SK-N-SH (cell line): ENCODE measurements around the gene TRPC4. TPM values are rescaled to one million over a fixed set of nuclear protein-coding genes. Genes with fewer than 3 reads are reported as not detected.

Experiments used
- CTCF ChIA-PET: fragments of 300-600, 350-600 bp; formaldehyde crosslinking; extraction: SDS; loops from one replicate; lab custom pipeline; 2021; lab: Yijun Ruan, JAX
- POLR2A ChIA-PET: fragments of 350-600 bp; sonication (Branson Sonifier 250); formaldehyde crosslinking; extraction: SDS; loops from one replicate; lab custom pipeline; 2020; ENCODE audit warnings: antibody characterized with exemption, inconsistent platforms; lab: Yijun Ruan, JAX
- DNase-seq: peaks from one replicate; pipeline ENCODE4 v3.0.0; 2012
- H2AFZ ChIP-seq: fragments of 200-600 bp; sonication (generic); 2 replicates; pipeline ENCODE4 v1.8.1; 2016; ENCODE audit warnings: antibody characterized with exemption, mild to moderate bottlenecking, low read depth
- H3F3A ChIP-seq: fragments of 200-600 bp; sonication (generic); replicated peaks from 2 replicates; pipeline ENCODE3; 2016; ENCODE audit warnings: antibody characterized with exemption, mild to moderate bottlenecking; ENCODE audit not compliant: insufficient read depth
- H3K27ac ChIP-seq, 2 experiments: fragments of 200-500 bp in 1 of 2; fragments of 200-600 bp in 1 of 2; sonication (Bioruptor generic) in 1 of 2; sonication (generic), shearing (Covaris generic) in 1 of 2; 2 replicates each; pipeline versions ENCODE4 v1.5.1 to v1.6.1; 2014 to 2016; ENCODE audit warnings: low read depth in 2 of 2, inconsistent platforms in 1 of 2, low read length in 1 of 2, mild to moderate bottlenecking in 1 of 2, mixed read lengths in 1 of 2
- H3K27me3 ChIP-seq: fragments of 200-600 bp; sonication (generic), shearing (Covaris generic); 2 replicates; pipeline ENCODE4 v1.6.1; 2016; ENCODE audit warnings: mixed run types; ENCODE audit not compliant: insufficient read depth
- H3K36me3 ChIP-seq, 2 experiments: fragments of 200-500 bp in 1 of 2; fragments of 200-600 bp in 1 of 2; sonication (Bioruptor generic) in 1 of 2; sonication (generic) in 1 of 2; replicated peaks in 1 of 2; 2 replicates each; pipeline versions ENCODE3 to v1.5.1; 2014 to 2016; ENCODE audit warnings: low read length in 1 of 2, mild to moderate bottlenecking in 1 of 2; ENCODE audit not compliant: insufficient read depth in 2 of 2, control insufficient read depth in 1 of 2
- H3K4me1 ChIP-seq, 2 experiments: fragments of 200-500 bp in 1 of 2; fragments of 200-600 bp in 1 of 2; sonication (Bioruptor generic) in 1 of 2; sonication (generic), shearing (Covaris generic) in 1 of 2; 2 replicates each; pipeline versions ENCODE4 v1.5.1 to v1.6.1; 2014 to 2016; ENCODE audit warnings: low read depth in 1 of 2, low read length in 1 of 2, mixed run types in 1 of 2; ENCODE audit not compliant: insufficient read depth in 2 of 2, control insufficient read depth in 1 of 2
- H3K4me2 ChIP-seq: fragments of 200-600 bp; sonication (generic), shearing (Covaris generic); 2 replicates; pipeline ENCODE4 v1.6.1; 2017; ENCODE audit warnings: mixed run types
- H3K4me3 ChIP-seq, 2 experiments: fragments of 200-500 bp in 1 of 2; fragments of 200-600 bp in 1 of 2; sonication (Bioruptor generic) in 1 of 2; sonication (generic), shearing (Covaris generic) in 1 of 2; 2 replicates each; pipeline versions ENCODE4 v1.5.1 to v1.8.1; 2014 to 2016; ENCODE audit warnings: low read depth in 2 of 2, inconsistent platforms in 1 of 2, low read length in 1 of 2, mild to moderate bottlenecking in 1 of 2, mixed read lengths in 1 of 2, moderate library complexity in 1 of 2
- H3K79me2 ChIP-seq: fragments of 200-600 bp; sonication (generic); 2 replicates; pipeline ENCODE4 v1.8.1; 2017; ENCODE audit warnings: mild to moderate bottlenecking; ENCODE audit not compliant: insufficient read depth
- H3K9ac ChIP-seq: fragments of 200-600 bp; sonication (generic); 2 replicates; pipeline ENCODE4 v1.6.1; 2017; ENCODE audit warnings: mixed run types
- H3K9me2 ChIP-seq: fragments of 200-600 bp; sonication (generic); 2 replicates; pipeline ENCODE4 v1.6.1; 2017; ENCODE audit warnings: mixed run types
- H3K9me3 ChIP-seq: fragments of 200-600 bp; sonication (generic); 2 replicates; pipeline ENCODE4 v1.6.1; 2017; ENCODE audit warnings: mixed run types, mild to moderate bottlenecking, moderate library complexity
- H4K20me1 ChIP-seq: fragments of 200-600 bp; sonication (generic); 2 replicates; pipeline ENCODE4 v1.6.1; 2017; ENCODE audit warnings: mild to moderate bottlenecking, mixed run types; ENCODE audit not compliant: insufficient read depth
- CTCF ChIP-seq: fragments of 200-600 bp; sonication (generic); IDR thresholded peaks from 2 replicates; pipeline ENCODE4 v1.6.1; 2017; ENCODE audit warnings: antibody characterized with exemption, mild to moderate bottlenecking, moderate library complexity
- ELF1 ChIP-seq: IDR thresholded peaks from 2 replicates; pipeline ENCODE4 v1.4.0; 2012
- FOXM1 ChIP-seq: IDR thresholded peaks from 2 replicates; pipeline ENCODE4 v1.4.0; 2012; ENCODE audit warnings: low read depth, mild to moderate bottlenecking
- IRF3 ChIP-seq: fragments of 150-350 bp; IDR thresholded peaks from 2 replicates; pipeline ENCODE4 v1.6.1; 2016; ENCODE audit warnings: mild to moderate bottlenecking, low read depth, low read length
- MXI1 ChIP-seq: IDR thresholded peaks from 2 replicates; pipeline ENCODE4 v1.6.1; 2012; ENCODE audit warnings: mild to moderate bottlenecking, low read depth, low read length, improper control_type of control experiment
- NFIC ChIP-seq: IDR thresholded peaks from 2 replicates; pipeline ENCODE4 v1.4.0; 2012; ENCODE audit warnings: borderline replicate concordance
- NRF1 ChIP-seq: IDR thresholded peaks from 2 replicates; pipeline ENCODE4 v1.6.1; 2012; ENCODE audit warnings: low read depth, mild to moderate bottlenecking, low read length
- PBX3 ChIP-seq: IDR thresholded peaks from 2 replicates; pipeline ENCODE4; 2012
- REST ChIP-seq: IDR thresholded peaks from 2 replicates; pipeline ENCODE4 v1.6.1; 2012; ENCODE audit warnings: mild to moderate bottlenecking, low read depth, low read length, moderate library complexity
- RFX5 ChIP-seq: IDR thresholded peaks from 2 replicates; pipeline ENCODE4 v1.6.1; 2012; ENCODE audit warnings: mild to moderate bottlenecking, improper control_type of control experiment, low read length
- SMC3 ChIP-seq: IDR thresholded peaks from 2 replicates; pipeline ENCODE4 v1.6.1; 2012; ENCODE audit warnings: low read depth, low read length, improper control_type of control experiment
- TAF1 ChIP-seq: IDR thresholded peaks from 2 replicates; pipeline ENCODE4 v1.6.1; 2012; ENCODE audit warnings: low read depth, mild to moderate bottlenecking, low read length, moderate library complexity, borderline replicate concordance
- TEAD4 ChIP-seq: IDR thresholded peaks from 2 replicates; pipeline ENCODE4 v1.4.0; 2012; ENCODE audit warnings: mild to moderate bottlenecking, borderline replicate concordance; ENCODE audit not compliant: insufficient read depth
- YY1 ChIP-seq: IDR thresholded peaks from 2 replicates; pipeline ENCODE4 v1.4.0; 2012; ENCODE audit warnings: low read depth, mild to moderate bottlenecking
- ZBTB33 ChIP-seq: IDR thresholded peaks from 2 replicates; pipeline ENCODE4 v1.4.0; 2012; ENCODE audit warnings: low read depth, borderline replicate concordance
- WGBS: methylation state at CpG from one replicate; pipeline ENCODE4 v1.1.6; 2017; ENCODE audit warnings: low lambda C conversion rate; 5-methylcytosine and 5-hydroxymethylcytosine counted together
- polyA plus RNA-seq, 3 experiments: library from polyadenylated mRNA; depleted of rRNA; stranded (reverse); fragments of >200 nt; gene quantifications; 2 replicates each; pipeline ENCODE4 v1.2.3, GENCODE V29; 2012

TRPC4 gene
- polyA plus RNA-seq, 1 of the 3 experiments (the other 2 are of a cell fraction): not detected

- no peak for TF ChIP-seq TAF1
- TF ChIP-seq NFIC: no peak
- no peak for TF ChIP-seq FOXM1
- TF ChIP-seq IRF3: no peak
- no peak for TF ChIP-seq ELF1
- no peak for TF ChIP-seq NRF1
- no peak for TF ChIP-seq YY1
- TF ChIP-seq REST: no peak
- no peak for TF ChIP-seq MXI1
Observed at GRCh38 chr13:37729876-37730275, 139.7 kb downstream of the TRPC4 start (continued).

GRCh38 chr13:37716420-37717195 lies 153.0 kb downstream of the TRPC4 start:
- POLR2A ChIA-PET: no interaction called here
- Histone ChIP-seq H2AFZ (peak overlapping the region; percentile 66; the same call in 1 of the 2 replicates), H3K4me2 (no peak overlapping the region)

More at GRCh38 chr13:37716420-37717195, 153.0 kb downstream of the TRPC4 start:
- H4K20me1 ChIP-seq: no peaks in the 10 kb centered on the region
- CTCF ChIA-PET: no interaction called here
- H3F3A ChIP-seq: no peaks in the 10 kb centered on the region
- no peaks in the 10 kb centered on the region for H3K9me3 ChIP-seq
- H3K4me1 ChIP-seq: no peaks in the 10 kb centered on the region
- no peak overlapping the region for H3K4me3 ChIP-seq
- no peak for TF ChIP-seq SMC3
- TF ChIP-seq TEAD4: no peak
- no peak for TF ChIP-seq PBX3
- TF ChIP-seq RFX5: no peak
- no peak for TF ChIP-seq CTCF
- no peak for TF ChIP-seq ZBTB33
- TF ChIP-seq FOXM1: no peak
- no peak for TF ChIP-seq NRF1
- no peak for DNase-seq
- H3K36me3 ChIP-seq: no peaks in the 10 kb centered on the region
- no peaks in the 10 kb centered on the region for H3K9me2 ChIP-seq
- H3K79me2 ChIP-seq: no peaks in the 10 kb centered on the region
- H3K27ac ChIP-seq: no peak overlapping the region
- H3K9ac ChIP-seq: no peak overlapping the region
- no peaks in the 10 kb centered on the region for H3K27me3 ChIP-seq
- WGBS: 9% methylated on average over 8 of the region's 8 CpGs
